H1 (cell line): ENCODE measurements around the gene CD79A. TPM values are rescaled to one million over a fixed set of nuclear protein-coding genes. Genes with fewer than 3 reads are reported as not detected.

Experiments
- CTCF ChIA-PET: fragments of 300-600 bp; sonication (Branson Sonifier 250); formaldehyde crosslinking; loops from one replicate; lab custom pipeline; 2021; ENCODE audit not compliant: partially characterized antibody; lab: Charles Lee
- POLR2A ChIA-PET: fragments of 300-600 bp; sonication (Branson Sonifier 250); formaldehyde crosslinking; loops from one replicate; lab custom pipeline; 2021; ENCODE audit warnings: inconsistent platforms; ENCODE audit not compliant: partially characterized antibody; lab: Charles Lee
- DNase-seq, 2 experiments: peaks; one replicate each; pipeline versions ENCODE4 v3.0.0 to v3.0.0-alpha.2; 2010 to 2022; ENCODE audit warnings: low spot score in 2 of 2, low read depth in 1 of 2, mixed read lengths in 1 of 2
- FAIRE-seq: peaks from 2 replicates; lab custom pipeline; 2011; peaks lifted over from hg19 to GRCh38; lab: Jason Lieb, UNC
- H2AFZ ChIP-seq: 2 replicates; pipeline ENCODE4 v1.8.1; 2012; ENCODE audit warnings: low read length, inconsistent platforms
- H2AK5ac ChIP-seq: 2 replicates; pipeline ENCODE4 v1.6.1; 2013; ENCODE audit warnings: low read depth, low read length
- H2BK120ac ChIP-seq: replicated peaks from 2 replicates; pipeline ENCODE3; 2013; ENCODE audit warnings: low read depth, low read length, inconsistent platforms
- H2BK12ac ChIP-seq: 2 replicates; pipeline ENCODE4 v1.6.1; 2013; ENCODE audit warnings: low read depth, low read length
- H2BK15ac ChIP-seq: 2 replicates; pipeline ENCODE4 v1.6.1; 2013; ENCODE audit warnings: low read length
- H2BK20ac ChIP-seq: 2 replicates; pipeline ENCODE4 v1.6.1; 2013; ENCODE audit warnings: low read length
- H2BK5ac ChIP-seq: 2 replicates; pipeline ENCODE4 v1.6.1; 2013; ENCODE audit warnings: low read depth, low read length
- H3K14ac ChIP-seq: 2 replicates; pipeline ENCODE4 v1.6.1; 2013; ENCODE audit warnings: inconsistent platforms; ENCODE audit not compliant: insufficient read length
- H3K18ac ChIP-seq: 2 replicates; pipeline ENCODE4 v1.6.1; 2013; ENCODE audit warnings: low read length; ENCODE audit errors: extremely low read depth
- H3K23ac ChIP-seq: 2 replicates; pipeline ENCODE4 v1.6.1; 2013; ENCODE audit warnings: inconsistent platforms; ENCODE audit not compliant: insufficient read length
- H3K23me2 ChIP-seq: 2 replicates; pipeline ENCODE4 v1.6.1; 2013; ENCODE audit warnings: low read depth, low read length
- H3K27ac ChIP-seq: 2 replicates; pipeline ENCODE4 v1.6.1; 2011; ENCODE audit warnings: low read depth, low read length, inconsistent platforms
- H3K27me3 ChIP-seq, 4 experiments: replicated peaks in 1 of 4; 1 replicate in 1 of 4; 2 replicates in 3 of 4; pipeline versions ENCODE4 v1.6.1 to v1.8.1; 2011 to 2013; ENCODE audit warnings: low read length in 3 of 4, mild to moderate bottlenecking in 3 of 4, inconsistent platforms in 2 of 4, mixed read lengths in 2 of 4, moderate library complexity in 1 of 4; ENCODE audit not compliant: control insufficient read depth in 3 of 4, insufficient read depth in 3 of 4; ENCODE audit errors: extremely low read depth in 1 of 4
- H3K36me3 ChIP-seq, 4 experiments: 2 replicates each; pipeline versions ENCODE4 v1.6.1 to v1.8.1; 2011 to 2013; ENCODE audit warnings: mild to moderate bottlenecking in 4 of 4, low read length in 3 of 4, moderate library complexity in 2 of 4, control low read depth in 1 of 4, inconsistent platforms in 1 of 4; ENCODE audit not compliant: insufficient read depth in 4 of 4, control insufficient read depth in 2 of 4
- H3K4ac ChIP-seq: replicated peaks from 2 replicates; pipeline ENCODE3; 2013; ENCODE audit warnings: low read length, low read depth, mixed read lengths, inconsistent platforms; ENCODE audit not compliant: insufficient read length
- H3K4me1 ChIP-seq, 4 experiments: replicated peaks in 1 of 4; 1 replicate in 1 of 4; 2 replicates in 3 of 4; pipeline versions ENCODE4 v1.6.1 to v1.8.1; 2011 to 2013; ENCODE audit warnings: low read length in 3 of 4, inconsistent platforms in 2 of 4, mixed read lengths in 1 of 4; ENCODE audit not compliant: insufficient read depth in 4 of 4, control insufficient read depth in 3 of 4
- H3K4me2 ChIP-seq, 2 experiments: 2 replicates each; pipeline versions ENCODE4 v1.6.1 to v1.8.1; 2011 to 2013; ENCODE audit warnings: low read depth in 2 of 2, low read length in 2 of 2, control low read depth in 1 of 2, inconsistent platforms in 1 of 2, mild to moderate bottlenecking in 1 of 2; ENCODE audit not compliant: insufficient read depth in 1 of 2
- H3K4me3 ChIP-seq, 4 experiments: fragments of 200-600, 300-600 bp in 1 of 4; sonication (generic), shearing (Covaris generic), sonication (Bioruptor Twin) in 1 of 4; 2 replicates each; pipeline versions ENCODE4 v1.5.1 to v1.8.1; 2011 to 2016; ENCODE audit warnings: low read length in 4 of 4, low read depth in 3 of 4, control low read depth in 2 of 4, inconsistent platforms in 2 of 4, mild to moderate bottlenecking in 2 of 4, mixed read lengths in 1 of 4, moderate library complexity in 1 of 4; ENCODE audit not compliant: insufficient read depth in 2 of 4; ENCODE audit errors: extremely low read depth in 1 of 4
- H3K56ac ChIP-seq: replicated peaks from 2 replicates; pipeline ENCODE3; 2013; ENCODE audit warnings: low read depth, mild to moderate bottlenecking, mixed read lengths, low read length, inconsistent platforms; ENCODE audit not compliant: insufficient read length
- H3K79me1 ChIP-seq: 2 replicates; pipeline ENCODE4 v1.6.1; 2013; ENCODE audit warnings: low read depth, low read length, control low read depth
- H3K79me2 ChIP-seq, 2 experiments: 2 replicates each; pipeline versions ENCODE4 v1.6.1 to v1.8.1; 2012 to 2013; ENCODE audit warnings: low read length in 2 of 2, mild to moderate bottlenecking in 2 of 2, inconsistent platforms in 1 of 2; ENCODE audit not compliant: insufficient read depth in 2 of 2, control insufficient read depth in 1 of 2
- H3K9ac ChIP-seq, 4 experiments: replicated peaks in 1 of 4; 1 replicate in 1 of 4; 2 replicates in 3 of 4; pipeline versions ENCODE4 v1.6.1 to v1.8.1; 2011 to 2013; ENCODE audit warnings: low read depth in 3 of 4, low read length in 3 of 4, control low read depth in 2 of 4, mild to moderate bottlenecking in 2 of 4, moderate library complexity in 2 of 4, inconsistent platforms in 1 of 4; ENCODE audit errors: extremely low read depth in 1 of 4
- H3K9me3 ChIP-seq, 2 experiments: 2 replicates each; pipeline versions ENCODE4 v1.6.1 to v1.8.1; 2012 to 2013; ENCODE audit warnings: mild to moderate bottlenecking in 2 of 2, moderate library complexity in 2 of 2, control low read depth in 1 of 2, inconsistent platforms in 1 of 2, low read depth in 1 of 2, low read length in 1 of 2, mixed read lengths in 1 of 2; ENCODE audit not compliant: insufficient read depth in 2 of 2
- H4K20me1 ChIP-seq, 2 experiments: replicated peaks in 1 of 2; 2 replicates each; pipeline versions ENCODE3 to v1.8.1; 2011 to 2013; ENCODE audit warnings: inconsistent platforms in 2 of 2, low read length in 2 of 2, mild to moderate bottlenecking in 1 of 2; ENCODE audit not compliant: insufficient read depth in 2 of 2, control insufficient read depth in 1 of 2
- H4K5ac ChIP-seq: 2 replicates; pipeline ENCODE4 v1.6.1; 2013; ENCODE audit warnings: low read length, low read depth, mixed read lengths, inconsistent platforms; ENCODE audit not compliant: insufficient read length
- H4K8ac ChIP-seq: 2 replicates; pipeline ENCODE4 v1.8.0; 2013; ENCODE audit warnings: mild to moderate bottlenecking, moderate library complexity, low read length, inconsistent platforms; ENCODE audit not compliant: insufficient read depth; ENCODE audit errors: extremely low read depth
- H4K91ac ChIP-seq: replicated peaks from 2 replicates; pipeline ENCODE3; 2013; ENCODE audit warnings: low read length, mixed read lengths, inconsistent platforms; ENCODE audit not compliant: insufficient read length
- MAFK ChIP-seq: IDR thresholded peaks from 2 replicates; pipeline ENCODE4 v1.6.1; 2012; ENCODE audit warnings: low read depth, mild to moderate bottlenecking, improper control_type of control experiment, low read length
- POLR2A ChIP-seq, 2 experiments: IDR thresholded peaks; 1 replicate in 1 of 2; 2 replicates in 1 of 2; pipeline ENCODE4 v1.6.1; 2011; ENCODE audit warnings: low read depth in 2 of 2, low read length in 2 of 2, mild to moderate bottlenecking in 2 of 2; ENCODE audit errors: control extremely low read depth in 1 of 2
- POLR2AphosphoS5 ChIP-seq: IDR thresholded peaks from 2 replicates; pipeline ENCODE4 v1.6.1; 2011; ENCODE audit warnings: low read depth, low read length
- WGBS, 2 experiments: shearing (Covaris generic) in 1 of 2; methylation state at CpG; one replicate each; pipeline versions ENCODE4 v1.1.6 to v1.1.7; 2013 to 2015; ENCODE audit warnings: low lambda C conversion rate in 2 of 2, mixed read lengths in 2 of 2, inconsistent platforms in 1 of 2, low coverage in 1 of 2, missing lambda C conversion rate in 1 of 2; ENCODE audit not compliant: insufficient replicate concordance in 2 of 2, insufficient coverage in 1 of 2, insufficient read length in 1 of 2; ENCODE audit errors: extremely low coverage in 1 of 2, missing lambda C conversion rate in 1 of 2; 5-methylcytosine and 5-hydroxymethylcytosine counted together
- polyA plus RNA-seq, 7 experiments: library from polyadenylated mRNA; depleted of rRNA in 3 of 7; stranded (reverse) in 5 of 7; unstranded in 2 of 7; fragments of >200 nt in 5 of 7; fragments of 200-250 nt in 2 of 7; gene quantifications; 1 replicate in 5 of 7; 2 replicates in 1 of 7; 4 replicates in 1 of 7; pipeline versions ENCODE4 v1.2.1 to v1.2.3, GENCODE V29; 2011 to 2013; ENCODE audit warnings: missing spikeins in 2 of 7, mixed read lengths in 2 of 7
- total RNA-seq: library from RNA; stranded (reverse); fragmentation: NEBNext Ultra II Directional; extraction: Animal tissue kit (Norgen Biotek cat#: 25700); gene quantifications from 2 replicates; pipeline ENCODE4 v1.2.1, GENCODE V29; 2021

The CD79A gene
- total and polyA plus RNA-seq, 2 of the 8 experiments (the other 6 are each of a cell fraction or from before 2014, with no cell fraction given): 0.54 to 0.77 TPM

- Histone ChIP-seq H4K5ac (no peak overlapping the region), H2BK20ac (no peak overlapping the region), H4K20me1 (peaks cover 46 to 47% of the 10 kb centered on the region in 2 experiments), H4K91ac (no peak overlapping the region), H3K79me1 (peaks cover 24% of the 10 kb centered on the region), H3K18ac (no peak overlapping the region), H3K27ac (peak overlapping the region; percentile 29; the same call in 1 of the 2 replicates), H2AK5ac (no peak overlapping the region), H3K4me1 (peaks cover 3 to 22% (median 11%) of the 10 kb centered on the region in 4 experiments), H3K36me3 (peaks cover 64 to 94% (median 85%) of the 10 kb centered on the region in 4 experiments), H2BK120ac (no peak overlapping the region), H3K27me3 (no peaks in the 10 kb centered on the region), H3K79me2 (peaks cover 18 to 64% of the 10 kb centered on the region in 2 experiments), H3K9me3 (no peaks in the 10 kb centered on the region), H3K4me2 (no peak overlapping the region), H3K23me2 (no peaks in the 10 kb centered on the region; the same call in 1 of the 2 replicates), H3K14ac (no peak overlapping the region), H3K23ac (no peak overlapping the region), H2BK12ac (no peak overlapping the region), H3K56ac (no peak overlapping the region), H2BK15ac (no peak overlapping the region), H2BK5ac (no peak overlapping the region), H3K4me3 (no peak overlapping the region), H2AFZ (no peak overlapping the region)
- DNase-seq: no peak
- ChIA-PET POLR2A (interaction anchor here (1.0 to 13.9 kb wide), 9 partner anchors 8 to 273 kb away, joined by 3 to 298 read pairs (median 5); partner anchors contain the start of genes ARHGEF1, CD79A and RABAC1), CTCF (interaction anchor here (0.6 to 1.0 kb wide), 5 partner anchors 9 to 435 kb away, joined by 3 to 4 read pairs (median 3); no protein-coding TSS in a partner anchor)
- WGBS, 2 experiments: 100% methylated on average over 3 of the region's 3 CpGs; no CpG with 5 or more reads in 1 of the 2 experiments
- FAIRE-seq: no peak
- TF ChIP-seq MAFK (no peak), POLR2AphosphoS5 (peak; percentile 82), POLR2A (IDR thresholded peaks at IDR 0.05; ENCODE audit: control extremely low read depth in 1 of 2, low read depth in 2 of 2, low read length in 2 of 2) (peak in 1 of 2 experiments; percentile 64)
- TF ChIP-seq, all 59 proteins: peak for 2
- Histone ChIP-seq H3K9ac (peak overlapping the region in 2 of 4 experiments; percentile 38 to 52; a peak in 4 of 7 replicates), H3K4ac (no peak overlapping the region), H4K8ac (no peak overlapping the region)
Measured at GRCh38 chr19:41866284-41866683, 10.8 kb upstream of the CD79A start.
